Lung (tissue), 12 donors: Measurements from ENCODE around the gene EIF5. TPM values are rescaled to one million over a fixed set of nuclear protein-coding genes. Genes with fewer than 3 reads are reported as not detected.

Experiments used
- ATAC-seq: fragments of 200-7000 bp; cut with Tn5 transposase; one replicate; pipeline ENCODE4 v1.9.1; 2020; ENCODE audit warnings: moderate number of reproducible peaks; ENCODE audit not compliant: insufficient read depth, low FRiP score
- DNase-seq, 3 donors: peaks; one replicate each; pipeline ENCODE4 v3.0.0-alpha.2; 2013 to 2017
- H3K27ac ChIP-seq, 2 donors: one replicate each; pipeline ENCODE4 v1.5.1; 2013; ENCODE audit warnings: mild to moderate bottlenecking in 2 of 2, moderate library complexity in 2 of 2, control low read depth in 1 of 2, inconsistent platforms in 1 of 2, low read depth in 1 of 2, low read length in 1 of 2
- H3K27me3 ChIP-seq, 3 donors: one replicate each; pipeline ENCODE4 v1.5.1; 2013; ENCODE audit warnings: low read length in 2 of 3; ENCODE audit not compliant: control insufficient read depth in 3 of 3, insufficient read depth in 3 of 3
- H3K36me3 ChIP-seq, 4 donors: one replicate each; pipeline ENCODE4 v1.5.1; 2013; ENCODE audit warnings: low read length in 4 of 4, mild to moderate bottlenecking in 1 of 4, moderate library complexity in 1 of 4; ENCODE audit not compliant: control insufficient read depth in 4 of 4, insufficient read depth in 4 of 4
- H3K4me1 ChIP-seq, 5 donors: one replicate each; pipeline ENCODE4 v1.5.1; 2013; ENCODE audit warnings: low read length in 5 of 5, mild to moderate bottlenecking in 2 of 5, moderate library complexity in 1 of 5; ENCODE audit not compliant: control insufficient read depth in 5 of 5, insufficient read depth in 5 of 5
- H3K4me3 ChIP-seq: one replicate; pipeline ENCODE4 v1.5.1; 2013; ENCODE audit warnings: mild to moderate bottlenecking, control low read depth, moderate library complexity
- H3K9ac ChIP-seq, 2 donors: one replicate each; pipeline ENCODE4 v1.5.1; 2013; ENCODE audit warnings: low read length in 2 of 2, control low read depth in 1 of 2; ENCODE audit not compliant: insufficient read depth in 1 of 2
- H3K9me3 ChIP-seq, 4 donors: one replicate each; pipeline ENCODE4 v1.5.1; 2013; ENCODE audit warnings: low read length in 3 of 4, mild to moderate bottlenecking in 1 of 4, moderate library complexity in 1 of 4; ENCODE audit not compliant: control insufficient read depth in 4 of 4, insufficient read depth in 3 of 4
- WGBS, 2 donors: extraction: QIAGEN DNeasy Blood & Tissue Kit; methylation state at CpG; one replicate each; pipeline ENCODE4 v1.1.7; 2013; 5-methylcytosine and 5-hydroxymethylcytosine counted together
- polyA plus RNA-seq, 2 donors: library from polyadenylated mRNA; stranded (reverse); fragments of 200-250 nt; gene quantifications; one replicate each; pipeline ENCODE4 v1.2.1, GENCODE V29; 2013
- total RNA-seq, 2 donors: library from RNA; depleted of rRNA in 1 of 2; stranded (reverse); fragments of >200 nt in 1 of 2; gene quantifications; one replicate each; pipeline ENCODE4 v1.2.1, GENCODE V29; 2014 to 2021
- TF ChIP-seq, protein P1 (sequence below): IDR thresholded peaks from 2 replicates; pipeline ENCODE4 v1.5.1; 2012; ENCODE audit warnings: mild to moderate bottlenecking; ENCODE audit errors: control extremely low read depth, extremely low read depth
- donor health status: control.
- donor health status: control.
- donor health status: Bipolar disorder and iron deficiency.
- donor health status: healthy.
- donor health status: DM: yes; HTN: yes; CAD: no.

Gene EIF5
- total and polyA plus RNA-seq, 4 donors = 50.4 to 255 (median 161) TPM

GRCh38 chr14:103329401-103330347 lies 4.4 kb upstream of the EIF5 start:
- no peaks in the 10 kb centered on the region for H3K27me3 ChIP-seq
- no peak overlapping the region for H3K27ac ChIP-seq
- H3K4me1 ChIP-seq = peaks cover 0 to 11% (median 4%) of the 10 kb centered on the region in 5 donors
- no peak overlapping the region for H3K4me3 ChIP-seq
- H3K9me3 ChIP-seq = no peaks in the 10 kb centered on the region
- ATAC-seq = no peak
- H3K36me3 ChIP-seq = peaks cover 0 to 3% (median 0%) of the 10 kb centered on the region in 4 donors
- no peak overlapping the region for H3K9ac ChIP-seq
- DNase-seq = peak in 2 of 3 donors; percentile 45 to 60
- TF ChIP-seq, protein P1, sequence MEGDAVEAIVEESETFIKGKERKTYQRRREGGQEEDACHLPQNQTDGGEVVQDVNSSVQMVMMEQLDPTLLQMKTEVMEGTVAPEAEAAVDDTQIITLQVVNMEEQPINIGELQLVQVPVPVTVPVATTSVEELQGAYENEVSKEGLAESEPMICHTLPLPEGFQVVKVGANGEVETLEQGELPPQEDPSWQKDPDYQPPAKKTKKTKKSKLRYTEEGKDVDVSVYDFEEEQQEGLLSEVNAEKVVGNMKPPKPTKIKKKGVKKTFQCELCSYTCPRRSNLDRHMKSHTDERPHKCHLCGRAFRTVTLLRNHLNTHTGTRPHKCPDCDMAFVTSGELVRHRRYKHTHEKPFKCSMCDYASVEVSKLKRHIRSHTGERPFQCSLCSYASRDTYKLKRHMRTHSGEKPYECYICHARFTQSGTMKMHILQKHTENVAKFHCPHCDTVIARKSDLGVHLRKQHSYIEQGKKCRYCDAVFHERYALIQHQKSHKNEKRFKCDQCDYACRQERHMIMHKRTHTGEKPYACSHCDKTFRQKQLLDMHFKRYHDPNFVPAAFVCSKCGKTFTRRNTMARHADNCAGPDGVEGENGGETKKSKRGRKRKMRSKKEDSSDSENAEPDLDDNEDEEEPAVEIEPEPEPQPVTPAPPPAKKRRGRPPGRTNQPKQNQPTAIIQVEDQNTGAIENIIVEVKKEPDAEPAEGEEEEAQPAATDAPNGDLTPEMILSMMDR = no peak
- 63 to 64% methylated on average over 14 of the region's 14 CpGs for WGBS, 2 donors

DNA sequence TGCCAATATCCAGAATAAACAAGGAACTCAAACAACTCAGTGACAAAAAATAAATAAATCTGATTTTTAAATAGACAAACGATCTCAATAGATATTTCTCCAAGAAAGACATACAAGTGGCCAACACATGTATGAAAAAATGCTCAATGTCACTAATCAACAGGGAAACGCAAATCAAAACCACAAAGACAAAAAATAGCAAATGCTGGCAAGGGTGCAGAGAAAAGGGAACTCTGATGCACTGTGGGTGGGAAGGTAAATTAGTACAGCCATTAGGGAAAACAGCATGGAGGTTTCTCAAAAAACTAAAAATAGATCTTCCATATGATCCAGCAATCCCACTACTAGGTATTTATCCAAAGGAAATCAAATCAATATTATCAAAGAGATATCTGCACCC lies 3.5 kb upstream of the EIF5 start:
- 45 to 50% methylated on average over 2 of the region's 2 CpGs for WGBS, 2 donors
- H3K9me3 ChIP-seq = no peaks in the 10 kb centered on the region
- peaks cover 0 to 15% (median 4%) of the 10 kb centered on the region in 5 donors for H3K4me1 ChIP-seq
- no peak overlapping the region for H3K4me3 ChIP-seq
- DNase-seq = no peak
- no peaks in the 10 kb centered on the region for H3K27me3 ChIP-seq
- TF ChIP-seq, protein P1 = no peak
- peaks cover 2 to 10% (median 4%) of the 10 kb centered on the region in 4 donors for H3K36me3 ChIP-seq
- no peak overlapping the region for H3K9ac ChIP-seq
- no peak overlapping the region for H3K27ac ChIP-seq
- no peak for ATAC-seq

- Histone ChIP-seq H3K9ac (peak overlapping the region in 1 of 2 donors; percentile 47), H3K9me3 (no peaks in the 10 kb centered on the region), H3K27ac (peak overlapping the region in 1 of 2 donors; percentile 63), H3K27me3 (no peaks in the 10 kb centered on the region), H3K36me3 (peaks cover 16 to 27% (median 18%) of the 10 kb centered on the region in 4 donors), H3K4me3 (no peak overlapping the region), H3K4me1 (peaks cover 4 to 22% (median 6%) of the 10 kb centered on the region in 5 donors)
- TF ChIP-seq, protein P1 = no peak
- WGBS, 2 donors = 76 to 84% methylated on average over 9 of the region's 9 CpGs
- no peak for DNase-seq
- ATAC-seq = no peak
Observed at GRCh38 chr14:103332143-103332919, 1.7 kb upstream of the EIF5 start.
